Middle frontal gyrus (tissue), 1 donor: ENCODE data around the gene TCEAL7.

ENCODE experiments used
- DNase-seq: peaks from one replicate; pipeline ENCODE4 v3.0.0-alpha.2; 2015; ENCODE audit warnings: low spot score; ENCODE audit errors: extremely low spot score

The TCEAL7 gene

DNA sequence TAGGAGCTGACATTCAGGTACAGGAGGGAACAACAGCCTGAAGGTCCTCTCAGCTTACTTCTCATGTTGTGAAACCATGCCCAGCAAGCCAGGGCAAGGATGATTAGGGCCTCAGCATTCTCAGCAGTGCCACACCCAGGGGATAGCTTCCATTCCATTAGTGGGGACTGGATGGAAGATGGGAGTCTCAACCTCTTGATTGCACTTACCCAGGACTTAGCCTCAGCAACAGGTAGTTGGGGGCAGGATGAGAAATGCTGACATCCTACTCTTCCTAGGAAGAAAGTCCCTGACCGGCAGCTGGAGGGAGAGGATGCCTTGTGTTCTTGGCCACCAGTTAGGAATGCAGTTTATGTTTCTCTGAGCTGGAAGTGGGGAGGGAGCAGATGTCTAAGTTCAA, 37.5 kb downstream of the TCEAL7 start:
- DNase-seq: no peak

DNA sequence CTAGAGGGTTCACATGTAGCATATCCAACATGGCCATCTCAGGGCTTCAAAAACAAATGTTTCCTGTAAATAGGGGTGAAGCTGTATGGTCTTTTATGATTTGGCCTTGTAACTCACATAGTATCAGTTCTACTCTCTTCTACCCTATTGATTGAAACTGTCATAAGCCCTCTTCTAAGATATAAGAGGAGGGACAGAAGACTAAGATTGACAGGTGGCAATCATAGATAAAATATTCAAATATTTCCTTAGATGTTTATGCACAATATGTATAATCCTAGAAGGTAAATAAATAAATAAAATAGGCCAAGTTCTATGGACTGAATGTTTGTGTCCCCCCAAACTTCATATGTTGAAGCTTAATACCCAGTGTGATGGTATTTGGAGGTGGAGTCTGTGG, 39.4 kb downstream of the TCEAL7 start:
- DNase-seq: no peak

DNA sequence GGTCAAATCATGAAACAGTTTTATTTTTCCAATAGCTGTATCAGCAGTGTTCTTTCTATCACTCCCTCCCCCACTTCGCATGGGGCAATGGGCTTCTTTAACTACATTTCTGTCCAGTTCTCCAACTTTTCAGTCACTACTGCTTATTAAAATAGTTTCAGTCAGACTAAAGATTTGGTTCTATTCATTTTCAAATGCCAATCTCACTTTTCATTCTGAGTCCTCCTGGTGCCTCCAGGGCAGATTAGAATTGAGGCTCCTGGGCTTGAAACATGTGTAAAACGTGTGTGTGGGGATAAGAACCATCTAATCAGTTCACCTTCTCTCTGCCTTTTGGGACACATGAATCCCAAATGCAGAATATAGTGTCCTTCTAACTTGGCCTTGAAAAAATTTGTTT, 42.8 kb downstream of the TCEAL7 start:
- no peak for DNase-seq

DNA sequence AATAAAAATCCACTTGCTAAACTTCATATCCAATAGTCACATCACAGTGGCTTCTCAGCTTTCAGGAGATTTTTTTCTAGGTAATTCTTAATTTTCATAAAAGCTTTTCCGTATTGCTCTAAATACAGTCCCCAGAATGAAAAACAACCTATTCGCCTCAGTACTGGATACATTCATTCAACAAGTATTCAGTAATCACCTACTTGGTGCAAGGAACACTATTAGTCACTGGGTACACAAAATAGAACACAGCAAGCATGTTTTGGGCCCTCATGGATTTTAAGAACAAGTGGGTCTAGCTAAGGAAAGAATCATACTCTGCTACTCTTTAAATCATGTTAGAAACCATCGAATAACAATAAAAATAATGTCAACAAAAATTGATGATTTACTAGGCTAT, 43.5 kb downstream of the TCEAL7 start:
- no peak for DNase-seq

DNA sequence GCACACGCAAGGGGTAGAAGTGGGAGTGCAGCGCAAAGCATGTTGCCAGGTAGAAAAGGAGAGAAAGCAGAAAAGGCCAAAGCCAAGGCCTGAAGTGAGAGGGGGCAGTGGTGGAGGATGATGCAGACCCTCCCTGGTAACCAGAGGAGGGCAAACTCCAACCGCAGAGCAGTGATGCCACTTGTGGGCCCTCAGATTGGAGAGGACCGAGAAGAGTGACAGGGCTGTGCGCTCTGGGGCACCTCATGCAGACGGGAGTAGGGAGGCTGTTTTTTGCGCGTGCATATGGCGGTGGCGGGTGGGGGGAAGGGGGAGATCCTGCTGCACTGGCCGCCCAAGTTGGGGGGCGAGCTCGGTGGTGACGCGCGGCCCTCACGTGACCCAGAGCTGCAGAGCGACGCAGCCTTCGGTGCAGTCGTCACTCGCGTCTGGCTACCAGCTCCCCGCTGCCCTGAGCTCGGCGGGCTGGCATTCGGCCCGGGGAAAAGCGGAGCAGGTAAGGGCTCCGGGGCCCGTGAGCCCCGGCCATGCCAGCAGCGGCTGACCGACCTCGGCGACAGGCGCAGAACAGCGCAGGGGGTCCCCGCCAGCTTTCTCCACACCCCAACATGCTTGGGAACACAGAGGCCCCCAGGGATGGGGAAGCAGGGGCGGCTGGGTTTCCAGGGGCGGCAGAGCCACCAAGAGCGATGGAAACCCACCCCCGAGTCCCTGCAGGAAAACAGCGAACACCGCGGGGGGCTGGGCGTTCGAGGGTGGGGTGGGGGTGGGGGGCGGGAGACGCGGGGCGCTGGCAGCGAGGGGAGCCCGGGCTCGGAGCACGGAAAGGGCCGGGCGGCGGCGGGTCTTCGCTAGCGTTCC, 46.3 kb downstream of the TCEAL7 start, which contains the start of gene BEX3:
Gene BEX3, plus strand, starts transcription at position 421 of the 861 bp plus-strand sequence. CDS start 984 bp downstream, outside the sequence.
- peak; percentile 11 for DNase-seq

DNA sequence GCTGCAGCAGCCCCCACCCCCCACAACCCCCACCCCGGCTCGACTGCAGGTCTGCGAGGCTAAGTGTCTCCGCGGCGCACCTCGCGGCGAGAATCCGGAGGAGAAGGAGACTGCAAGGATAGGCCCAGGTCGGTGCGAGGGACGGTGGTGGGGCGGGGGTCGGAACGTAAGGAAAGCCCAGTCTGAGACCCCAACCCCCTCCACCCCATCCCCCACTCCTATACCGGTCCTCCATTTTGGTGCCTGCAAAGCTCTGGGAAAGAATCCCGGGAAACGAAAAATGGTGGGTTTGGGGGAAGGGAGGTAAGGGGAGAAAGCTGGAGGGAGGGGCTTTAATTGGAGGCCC, 46.9 kb downstream of the TCEAL7 start:
- DNase-seq: no peak

DNA sequence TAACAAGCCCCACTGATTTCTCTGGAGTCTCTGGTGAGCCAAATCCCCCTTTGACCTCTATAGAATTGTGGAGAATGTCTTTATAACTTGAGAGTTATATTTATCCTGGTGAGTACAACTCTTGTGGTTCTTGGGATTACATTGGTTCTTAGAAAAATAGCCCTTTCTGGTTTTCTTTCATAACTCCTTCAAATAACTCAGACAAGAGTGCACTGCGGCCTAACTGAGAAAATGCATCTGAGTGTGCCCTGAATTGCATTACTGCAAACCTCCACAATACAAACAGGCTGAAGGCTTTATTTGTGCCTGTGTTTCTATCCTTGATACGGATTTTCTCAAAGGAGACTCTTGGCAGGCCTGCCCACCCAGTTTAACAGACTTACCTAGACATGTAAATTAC, 49.0 kb downstream of the TCEAL7 start:
- no peak for DNase-seq
